GM12878 (cell line): ENCODE results near the gene HAGHL.

Experiments
- CTCF ChIP-seq, 3 experiments: IDR thresholded peaks in 2 of 3; conservative IDR thresholded peaks in 1 of 3; 2 replicates each; pipeline ENCODE4 v1.5.1; 2011; ENCODE audit warnings: low read depth in 3 of 3, low read length in 3 of 3, mild to moderate bottlenecking in 3 of 3, control low read depth in 2 of 3, moderate library complexity in 2 of 3, inconsistent platforms in 1 of 3, mixed read lengths in 1 of 3; ENCODE audit not compliant: control insufficient read depth in 2 of 3, insufficient read depth in 1 of 3; ENCODE audit errors: extremely low read depth in 1 of 3
- MXI1 ChIP-seq: fragments of 150-350 bp; IDR thresholded peaks from 2 replicates; pipeline ENCODE4 v1.6.1; 2011; ENCODE audit warnings: low read depth, mild to moderate bottlenecking, inconsistent platforms, low read length, improper control_type of control experiment
- MYC ChIP-seq: IDR thresholded peaks from 2 replicates; pipeline ENCODE4 v1.6.1; 2011; ENCODE audit warnings: mild to moderate bottlenecking, low read length, moderate library complexity, inconsistent platforms; ENCODE audit not compliant: insufficient read depth, insufficient replicate concordance, insufficient read length, severe bottlenecking
- ZNF622 ChIP-seq: fragments of 450-650 bp; IDR thresholded peaks from 2 replicates; pipeline ENCODE4 v1.6.1; 2017; ENCODE audit warnings: mild to moderate bottlenecking, inconsistent platforms

- TF ChIP-seq ZNF622 (no peak), MXI1 (no peak), MYC (no peak), CTCF (IDR thresholded peaks at IDR 0.05 in 2 of 3, conservative IDR thresholded peaks at IDR 0.05 in 1 of 3; ENCODE audit: control insufficient read depth in 2 of 3, extremely low read depth in 1 of 3, insufficient read depth in 1 of 3, low read depth in 3 of 3, low read length in 3 of 3) (no peak)
Measured at GRCh38 chr16:718922-719321, 8.0 kb upstream of the HAGHL start.
